Endodermal cell (in vitro differentiated cells): ENCODE results near the gene ADGRB3. TPM values are rescaled to one million over a fixed set of nuclear protein-coding genes. Genes with fewer than 3 reads are reported as not detected.

Experiments
- DNase-seq: peaks from one replicate; pipeline ENCODE4 v3.0.0-alpha.2; 2017
- H3K27ac ChIP-seq: 2 replicates; pipeline ENCODE4 v1.5.1; 2013; ENCODE audit warnings: mild to moderate bottlenecking, low read depth, low read length, moderate library complexity
- H3K27me3 ChIP-seq: 2 replicates; pipeline ENCODE4 v1.6.1; 2013; ENCODE audit warnings: mild to moderate bottlenecking, low read length, moderate library complexity; ENCODE audit not compliant: insufficient read depth, control insufficient read depth, poor library complexity, severe bottlenecking
- H3K36me3 ChIP-seq: 2 replicates; pipeline ENCODE4 v1.7.0; 2013; ENCODE audit warnings: mild to moderate bottlenecking, low read length, moderate library complexity; ENCODE audit not compliant: control insufficient read depth, insufficient read depth
- H3K4me1 ChIP-seq: one replicate; pipeline ENCODE4 v1.7.0; 2013; ENCODE audit warnings: low read length; ENCODE audit not compliant: control insufficient read depth, insufficient read depth
- H3K4me3 ChIP-seq: 2 replicates; pipeline ENCODE4 v1.5.1; 2013; ENCODE audit warnings: mild to moderate bottlenecking, low read length, moderate library complexity
- H3K9ac ChIP-seq: 2 replicates; pipeline ENCODE4 v1.6.1; 2013; ENCODE audit warnings: mild to moderate bottlenecking, low read length, moderate library complexity; ENCODE audit not compliant: poor library complexity, severe bottlenecking; ENCODE audit errors: extremely low read depth
- H3K9me3 ChIP-seq: 2 replicates; pipeline ENCODE4 v1.6.1; 2013; ENCODE audit warnings: mild to moderate bottlenecking, low read length, moderate library complexity; ENCODE audit not compliant: control insufficient read depth
- H3K27ac Mint-ChIP-seq: 2 replicates; pipeline ENCODE4 v1.8.0; 2020; ENCODE audit warnings: mixed read lengths
- H3K27me3 Mint-ChIP-seq: 2 replicates; pipeline ENCODE4 v1.8.0; 2021; ENCODE audit warnings: mild to moderate bottlenecking, mixed read lengths; ENCODE audit not compliant: insufficient read depth
- H3K36me3 Mint-ChIP-seq: 2 replicates; pipeline ENCODE4 v1.8.0; 2020; ENCODE audit warnings: low read depth, mixed read lengths
- H3K4me1 Mint-ChIP-seq: 2 replicates; pipeline ENCODE4 v1.8.0; 2020; ENCODE audit warnings: mixed read lengths
- H3K4me3 Mint-ChIP-seq: 2 replicates; pipeline ENCODE4 v1.8.0; 2020; ENCODE audit warnings: mild to moderate bottlenecking, moderate library complexity, mixed read lengths
- H3K9me3 Mint-ChIP-seq: 2 replicates; pipeline ENCODE4 v1.8.0; 2020; ENCODE audit warnings: mild to moderate bottlenecking, mixed read lengths
- WGBS, 2 experiments: methylation state at CpG; one replicate each; pipeline versions ENCODE4 v1.1.5 to v1.1.7; 2013; ENCODE audit warnings: missing lambda C conversion rate in 2 of 2, mixed read lengths in 1 of 2; ENCODE audit not compliant: insufficient coverage in 1 of 2, insufficient read length in 1 of 2; 5-methylcytosine and 5-hydroxymethylcytosine counted together
- total RNA-seq, 2 donors: library from RNA; stranded (reverse); fragmentation: NEBNext Ultra II Directional in 1 of 2; extraction: Animal tissue kit (Norgen Biotek cat#: 25700) in 1 of 2; gene quantifications; 2 replicates in 1 of 2; 3 replicates in 1 of 2; pipeline ENCODE4 v1.2.1, GENCODE V29; 2021
- TF ChIP-seq, protein P1 (sequence below): fragments of 200-600 bp; sonication (generic); conservative IDR thresholded peaks from 2 replicates; pipeline ENCODE4 v1.5.0; 2021; ENCODE audit warnings: antibody characterized with exemption, mild to moderate bottlenecking

ADGRB3 gene
- total RNA-seq, 2 donors from 2014 or later, result 0.33 to 1.3 TPM

- no peak overlapping the region for H3K4me3 Mint-ChIP-seq
- H3K27ac Mint-ChIP-seq, result no peak overlapping the region
- Histone ChIP-seq H3K27me3 (no peaks in the 10 kb centered on the region), H3K4me1 (no peaks in the 10 kb centered on the region), H3K9me3 (no peaks in the 10 kb centered on the region), H3K9ac (no peak overlapping the region), H3K36me3 (no peaks in the 10 kb centered on the region), H3K27ac (no peak overlapping the region), H3K4me3 (no peak overlapping the region)
- TF ChIP-seq, protein P1, sequence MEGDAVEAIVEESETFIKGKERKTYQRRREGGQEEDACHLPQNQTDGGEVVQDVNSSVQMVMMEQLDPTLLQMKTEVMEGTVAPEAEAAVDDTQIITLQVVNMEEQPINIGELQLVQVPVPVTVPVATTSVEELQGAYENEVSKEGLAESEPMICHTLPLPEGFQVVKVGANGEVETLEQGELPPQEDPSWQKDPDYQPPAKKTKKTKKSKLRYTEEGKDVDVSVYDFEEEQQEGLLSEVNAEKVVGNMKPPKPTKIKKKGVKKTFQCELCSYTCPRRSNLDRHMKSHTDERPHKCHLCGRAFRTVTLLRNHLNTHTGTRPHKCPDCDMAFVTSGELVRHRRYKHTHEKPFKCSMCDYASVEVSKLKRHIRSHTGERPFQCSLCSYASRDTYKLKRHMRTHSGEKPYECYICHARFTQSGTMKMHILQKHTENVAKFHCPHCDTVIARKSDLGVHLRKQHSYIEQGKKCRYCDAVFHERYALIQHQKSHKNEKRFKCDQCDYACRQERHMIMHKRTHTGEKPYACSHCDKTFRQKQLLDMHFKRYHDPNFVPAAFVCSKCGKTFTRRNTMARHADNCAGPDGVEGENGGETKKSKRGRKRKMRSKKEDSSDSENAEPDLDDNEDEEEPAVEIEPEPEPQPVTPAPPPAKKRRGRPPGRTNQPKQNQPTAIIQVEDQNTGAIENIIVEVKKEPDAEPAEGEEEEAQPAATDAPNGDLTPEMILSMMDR, result no peak
- no peaks in the 10 kb centered on the region for H3K36me3 Mint-ChIP-seq
- peaks cover under 1% of the 10 kb centered on the region for H3K9me3 Mint-ChIP-seq
- peaks cover 2% of the 10 kb centered on the region for H3K4me1 Mint-ChIP-seq
- no peak for DNase-seq
- H3K27me3 Mint-ChIP-seq, result no peaks in the 10 kb centered on the region
These were observed 203.5 kb downstream of the ADGRB3 start for GRCh38 chr6:68838571-68838970.

- no peak overlapping the region for H3K27ac Mint-ChIP-seq
- TF ChIP-seq, protein P1, result no peak
- H3K4me3 Mint-ChIP-seq, result no peak overlapping the region
These were observed 217.7 kb downstream of the ADGRB3 start for GRCh38 chr6:68852791-68853190.

GRCh38 chr6:68859233-68859632 is 224.2 kb downstream of the ADGRB3 start:
- Histone ChIP-seq H3K27me3 (no peaks in the 10 kb centered on the region), H3K9ac (no peak overlapping the region), H3K27ac (no peak overlapping the region), H3K4me1 (no peaks in the 10 kb centered on the region), H3K9me3 (peaks cover 15% of the 10 kb centered on the region), H3K36me3 (no peaks in the 10 kb centered on the region), H3K4me3 (no peak overlapping the region)
- Mint-ChIP-seq H3K36me3 (peaks cover 4% of the 10 kb centered on the region), H3K27ac (no peak overlapping the region), H3K27me3 (no peaks in the 10 kb centered on the region), H3K9me3 (peaks cover 45% of the 10 kb centered on the region), H3K4me1 (no peaks in the 10 kb centered on the region), H3K4me3 (no peak overlapping the region)
- WGBS, 2 experiments, result 89 to 100% methylated on average over 1 of the region's 1 CpG
- TF ChIP-seq, protein P1, result no peak
- no peak for DNase-seq

More at GRCh38 chr6:68852791-68853190, 217.7 kb downstream of the ADGRB3 start:
- Mint-ChIP-seq H3K27me3 (no peaks in the 10 kb centered on the region), H3K9me3 (peaks cover 16% of the 10 kb centered on the region), H3K4me1 (no peaks in the 10 kb centered on the region), H3K36me3 (no peaks in the 10 kb centered on the region)
- Histone ChIP-seq H3K4me3 (no peak overlapping the region), H3K9me3 (no peaks in the 10 kb centered on the region), H3K4me1 (no peaks in the 10 kb centered on the region), H3K27ac (no peak overlapping the region), H3K27me3 (no peaks in the 10 kb centered on the region), H3K9ac (no peak overlapping the region), H3K36me3 (no peaks in the 10 kb centered on the region)
- DNase-seq, result no peak
